HUES64 (cell line): Measurements from ENCODE around the gene CRISP1.

ENCODE experiments used
- H3K27ac ChIP-seq: 2 replicates; pipeline ENCODE4 v1.7.0; 2013; ENCODE audit warnings: low read depth, low read length, inconsistent platforms
- H3K27me3 ChIP-seq: 2 replicates; pipeline ENCODE4 v1.6.1; 2013; ENCODE audit warnings: mild to moderate bottlenecking, low read length; ENCODE audit not compliant: insufficient read depth
- H3K36me3 ChIP-seq: 2 replicates; pipeline ENCODE4 v1.6.1; 2013; ENCODE audit warnings: mild to moderate bottlenecking, low read length; ENCODE audit not compliant: insufficient read depth
- H3K4me1 ChIP-seq: 2 replicates; pipeline ENCODE4 v1.6.1; 2013; ENCODE audit warnings: mild to moderate bottlenecking, low read length, moderate library complexity; ENCODE audit not compliant: insufficient read depth
- H3K4me3 ChIP-seq: 2 replicates; pipeline ENCODE4 v1.5.1; 2013; ENCODE audit warnings: mild to moderate bottlenecking, low read length, moderate library complexity
- H3K9ac ChIP-seq: 2 replicates; pipeline ENCODE4 v1.6.1; 2013; ENCODE audit warnings: mild to moderate bottlenecking, low read depth, low read length
- H3K9me3 ChIP-seq: 2 replicates; pipeline ENCODE4 v1.6.1; 2013; ENCODE audit warnings: low read depth, low read length; ENCODE audit not compliant: insufficient read depth
- WGBS: fragments of 150-250, 120-280 bp; methylation state at CpG from one replicate; pipeline ENCODE4 v1.1.7; 2013; ENCODE audit warnings: missing lambda C conversion rate; 5-methylcytosine and 5-hydroxymethylcytosine counted together

The CRISP1 gene

GRCh38 chr6:49839957-49840356 is 26.4 kb downstream of the CRISP1 start:
- Histone ChIP-seq H3K36me3 (no peaks in the 10 kb centered on the region), H3K27me3 (no peaks in the 10 kb centered on the region), H3K9me3 (no peaks in the 10 kb centered on the region), H3K4me3 (no peak overlapping the region), H3K27ac (no peak overlapping the region), H3K9ac (no peak overlapping the region), H3K4me1 (no peaks in the 10 kb centered on the region)
- WGBS, result 90% methylated on average over 2 of the region's 2 CpGs

GRCh38 chr6:49839162-49839561 is 27.2 kb downstream of the CRISP1 start:
- no peaks in the 10 kb centered on the region for H3K27me3 ChIP-seq
- 100% methylated on average over 1 of the region's 2 CpGs for WGBS
- no peak overlapping the region for H3K27ac ChIP-seq
- no peak overlapping the region for H3K4me3 ChIP-seq
- no peak overlapping the region for H3K9ac ChIP-seq
- H3K9me3 ChIP-seq, result no peaks in the 10 kb centered on the region
- no peaks in the 10 kb centered on the region for H3K36me3 ChIP-seq
- no peaks in the 10 kb centered on the region; the same call in 1 of the 2 replicates for H3K4me1 ChIP-seq

GRCh38 chr6:49835140-49835539 is 31.2 kb downstream of the CRISP1 start:
- H3K9ac ChIP-seq, result no peak overlapping the region
- WGBS, result 88% methylated on average over 2 of the region's 3 CpGs
- no peaks in the 10 kb centered on the region for H3K9me3 ChIP-seq
- no peaks in the 10 kb centered on the region for H3K27me3 ChIP-seq
- peaks cover 14% of the 10 kb centered on the region for H3K4me1 ChIP-seq
- no peak overlapping the region for H3K4me3 ChIP-seq
- no peaks in the 10 kb centered on the region for H3K36me3 ChIP-seq
- H3K27ac ChIP-seq, result no peak overlapping the region

- no CpG with 5 or more reads among the region's 1 CpG for WGBS
- H3K4me1 ChIP-seq, result peaks cover 14% of the 10 kb centered on the region
- H3K9ac ChIP-seq, result no peak overlapping the region
- H3K27me3 ChIP-seq, result no peaks in the 10 kb centered on the region
- no peaks in the 10 kb centered on the region for H3K36me3 ChIP-seq
- no peak overlapping the region for H3K4me3 ChIP-seq
- H3K27ac ChIP-seq, result no peak overlapping the region
- no peaks in the 10 kb centered on the region for H3K9me3 ChIP-seq
Observed at GRCh38 chr6:49833386-49833785, 32.9 kb downstream of the CRISP1 start.

GRCh38 chr6:49826743-49827406 is 39.5 kb downstream of the CRISP1 start:
- no peaks in the 10 kb centered on the region for H3K27me3 ChIP-seq
- H3K9me3 ChIP-seq, result no peaks in the 10 kb centered on the region
- no peaks in the 10 kb centered on the region for H3K4me1 ChIP-seq
- no peak overlapping the region for H3K9ac ChIP-seq
- H3K4me3 ChIP-seq, result no peak overlapping the region
- WGBS, result 81% methylated on average over 4 of the region's 5 CpGs
- no peak overlapping the region for H3K27ac ChIP-seq
- no peaks in the 10 kb centered on the region for H3K36me3 ChIP-seq

- Histone ChIP-seq H3K9ac (no peak overlapping the region), H3K36me3 (no peaks in the 10 kb centered on the region), H3K9me3 (no peaks in the 10 kb centered on the region), H3K27me3 (no peaks in the 10 kb centered on the region), H3K4me1 (no peaks in the 10 kb centered on the region), H3K27ac (no peak overlapping the region), H3K4me3 (no peak overlapping the region)
- WGBS, result 95% methylated on average over 2 of the region's 2 CpGs
Observed at GRCh38 chr6:49815166-49815565, 51.2 kb downstream of the CRISP1 start.

- Histone ChIP-seq H3K36me3 (no peaks in the 10 kb centered on the region), H3K9me3 (no peaks in the 10 kb centered on the region), H3K27ac (no peak overlapping the region), H3K4me1 (no peaks in the 10 kb centered on the region), H3K27me3 (no peaks in the 10 kb centered on the region), H3K9ac (no peak overlapping the region), H3K4me3 (no peak overlapping the region)
- WGBS, result 89% methylated on average over 2 of the region's 2 CpGs
Observed at GRCh38 chr6:49813248-49813647, 53.1 kb downstream of the CRISP1 start.

GRCh38 chr6:49806145-49806544 is 60.2 kb downstream of the CRISP1 start:
- no peaks in the 10 kb centered on the region for H3K4me1 ChIP-seq
- H3K4me3 ChIP-seq, result no peak overlapping the region
- no peaks in the 10 kb centered on the region for H3K9me3 ChIP-seq
- no peak overlapping the region for H3K9ac ChIP-seq
- H3K36me3 ChIP-seq, result no peaks in the 10 kb centered on the region
- H3K27ac ChIP-seq, result no peak overlapping the region
- WGBS, result 97% methylated on average over 4 of the region's 4 CpGs
- no peaks in the 10 kb centered on the region for H3K27me3 ChIP-seq

- Histone ChIP-seq H3K27me3 (no peaks in the 10 kb centered on the region), H3K9me3 (no peaks in the 10 kb centered on the region), H3K9ac (no peak overlapping the region), H3K4me1 (no peaks in the 10 kb centered on the region), H3K27ac (no peak overlapping the region), H3K36me3 (no peaks in the 10 kb centered on the region), H3K4me3 (no peak overlapping the region)
- WGBS, result 91% methylated on average over 3 of the region's 3 CpGs
Observed at GRCh38 chr6:49805246-49805645, 61.1 kb downstream of the CRISP1 start.

- H3K36me3 ChIP-seq, result no peaks in the 10 kb centered on the region
- H3K9ac ChIP-seq, result no peak overlapping the region
- WGBS, result 93% methylated on average over 4 of the region's 8 CpGs
- no peak overlapping the region for H3K4me3 ChIP-seq
- no peaks in the 10 kb centered on the region for H3K27me3 ChIP-seq
- no peaks in the 10 kb centered on the region for H3K9me3 ChIP-seq
- no peaks in the 10 kb centered on the region for H3K4me1 ChIP-seq
- no peak overlapping the region for H3K27ac ChIP-seq
Observed at GRCh38 chr6:49801525-49801924, 64.8 kb downstream of the CRISP1 start.

- H3K9ac ChIP-seq, result no peak overlapping the region
- no peaks in the 10 kb centered on the region for H3K36me3 ChIP-seq
- no peak overlapping the region for H3K4me3 ChIP-seq
- no peaks in the 10 kb centered on the region for H3K27me3 ChIP-seq
- H3K27ac ChIP-seq, result no peak overlapping the region
- 89% methylated on average over 1 of the region's 1 CpG for whole genome bisulfite sequencing
- H3K4me1 ChIP-seq, result no peaks in the 10 kb centered on the region
- H3K9me3 ChIP-seq, result no peaks in the 10 kb centered on the region
Observed at GRCh38 chr6:49799090-49799489, 67.2 kb downstream of the CRISP1 start.
